ENCODE measurements around the gene NUP88. TPM values are rescaled to one million over a fixed set of nuclear protein-coding genes. Genes with fewer than 3 reads are reported as not detected.
A peak's percentile ranks its signal among the peaks of the same experiment; 100 is the strongest.

NUP88 gene
- total RNA-seq, 4 donors from 2014 or later: 64.4 to 87.1 (median 75.6) TPM

- no peak for DNase-seq (ENCODE audit: low spot score in 2 of 2)
- 1% methylated on average over 26 of the region's 26 CpGs for WGBS
- peaks cover 22% of the 10 kb centered on the region for H3K36me3 ChIP-seq
Measured at GRCh38 chr17:5418858-5419355, 555 bp downstream of the NUP88 start.

GRCh38 chr17:5416901-5417300 lies 2.6 kb downstream of the NUP88 start:
- Histone ChIP-seq H3K9me3 (no peaks in the 10 kb centered on the region), H3K27ac (no peak overlapping the region), H3K27me3 (no peaks in the 10 kb centered on the region), H3K4me3 (no peak overlapping the region), H3K36me3 (peaks cover 26% of the 10 kb centered on the region), H3K4me1 (peaks cover 51% of the 10 kb centered on the region)
- TF ChIP-seq POLR2AphosphoS5 (IDR thresholded peaks at IDR 0.05): no peak
- no peak for TF ChIP-seq EP300 (IDR thresholded peaks at IDR 0.05)
- no peak for TF ChIP-seq POLR2A (IDR thresholded peaks at IDR 0.05)
- TF ChIP-seq CTCF (IDR thresholded peaks at IDR 0.05): no peak
- DNase-seq (ENCODE audit: low spot score in 2 of 2): no peak
- WGBS: 84% methylated on average over 2 of the region's 2 CpGs

More at GRCh38 chr17:5418858-5419355, 555 bp downstream of the NUP88 start:
- Histone ChIP-seq H3K4me3 (peak overlapping the region; percentile 77), H3K27me3 (no peaks in the 10 kb centered on the region), H3K9me3 (no peaks in the 10 kb centered on the region), H3K4me1 (peaks cover 53% of the 10 kb centered on the region), H3K27ac (peak overlapping the region; percentile 92)
- TF ChIP-seq POLR2AphosphoS5 (IDR thresholded peaks at IDR 0.05): no peak
- TF ChIP-seq EP300 (IDR thresholded peaks at IDR 0.05): no peak
- TF ChIP-seq POLR2A (IDR thresholded peaks at IDR 0.05): no peak
- no peak for TF ChIP-seq CTCF (IDR thresholded peaks at IDR 0.05)

GRCh38 chr17:5413682-5414081 lies 5.8 kb downstream of the NUP88 start:
- TF ChIP-seq EP300 (IDR thresholded peaks at IDR 0.05): no peak
- TF ChIP-seq POLR2AphosphoS5 (IDR thresholded peaks at IDR 0.05): no peak
- no peak for TF ChIP-seq CTCF (IDR thresholded peaks at IDR 0.05)
- no peak for TF ChIP-seq POLR2A (IDR thresholded peaks at IDR 0.05)
- peaks cover 50% of the 10 kb centered on the region for H3K36me3 ChIP-seq
- H3K4me1 ChIP-seq: peaks cover 40% of the 10 kb centered on the region
- DNase-seq (ENCODE audit: low spot score in 2 of 2): no peak
- H3K4me3 ChIP-seq: no peak overlapping the region
- H3K27me3 ChIP-seq: no peaks in the 10 kb centered on the region
- 40% methylated on average over 4 of the region's 4 CpGs for WGBS
- H3K9me3 ChIP-seq: no peaks in the 10 kb centered on the region
- peak overlapping the region; percentile 15 for H3K27ac ChIP-seq

- no peaks in the 10 kb centered on the region for H3K27me3 ChIP-seq
- TF ChIP-seq EP300 (IDR thresholded peaks at IDR 0.05) (no peak), POLR2A (IDR thresholded peaks at IDR 0.05) (no peak), POLR2AphosphoS5 (IDR thresholded peaks at IDR 0.05) (no peak), CTCF (IDR thresholded peaks at IDR 0.05) (no peak)
- DNase-seq (ENCODE audit: low spot score in 2 of 2): no peak
- 94% methylated on average over 7 of the region's 7 CpGs for WGBS
- peaks cover 14% of the 10 kb centered on the region for H3K4me1 ChIP-seq
- H3K36me3 ChIP-seq: peaks cover 79% of the 10 kb centered on the region
- H3K9me3 ChIP-seq: no peaks in the 10 kb centered on the region
- H3K4me3 ChIP-seq: no peak overlapping the region
- H3K27ac ChIP-seq: no peak overlapping the region
Measured at GRCh38 chr17:5410594-5411272, 8.7 kb downstream of the NUP88 start.

GRCh38 chr17:5408186-5408585 lies 11.3 kb downstream of the NUP88 start:
- DNase-seq (ENCODE audit: low spot score in 2 of 2): no peak
- 87% methylated on average over 5 of the region's 5 CpGs for WGBS

More at GRCh38 chr17:5408186-5408585, 11.3 kb downstream of the NUP88 start:
- TF ChIP-seq EP300 (IDR thresholded peaks at IDR 0.05): no peak
- no peak for TF ChIP-seq POLR2AphosphoS5 (IDR thresholded peaks at IDR 0.05)
- no peak for TF ChIP-seq CTCF (IDR thresholded peaks at IDR 0.05)
- no peak for TF ChIP-seq POLR2A (IDR thresholded peaks at IDR 0.05)
- Histone ChIP-seq H3K4me3 (no peak overlapping the region), H3K27ac (no peak overlapping the region), H3K9me3 (no peaks in the 10 kb centered on the region), H3K36me3 (peaks cover 92% of the 10 kb centered on the region), H3K27me3 (no peaks in the 10 kb centered on the region), H3K4me1 (no peaks in the 10 kb centered on the region)
